ENCODE measurements around the gene TENM3.
A peak's percentile ranks its signal among the peaks of the same experiment; 100 is the strongest.

TENM3 gene

DNA sequence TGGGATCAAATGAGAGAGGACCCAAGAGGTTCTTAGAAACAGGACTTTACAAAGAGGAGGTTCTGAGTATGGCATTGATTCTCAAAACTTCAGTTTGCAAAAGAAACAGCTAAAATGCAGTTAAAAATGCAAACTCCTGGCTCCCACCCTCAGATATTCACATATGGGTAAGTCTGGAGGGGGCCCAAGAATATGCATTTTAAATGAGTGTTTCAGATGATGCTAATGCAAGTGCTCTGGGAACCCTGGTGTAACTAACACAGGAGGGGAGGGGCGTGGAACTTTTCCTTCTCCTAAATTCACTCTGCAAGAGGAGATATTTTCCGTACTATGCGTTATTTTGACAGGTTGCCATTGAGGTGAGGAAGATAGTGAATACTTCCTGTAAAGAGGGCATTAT is 168.2 kb downstream of the TENM3 start:
- Histone ChIP-seq H3K4me1 (ENCODE audit: control insufficient read depth, low read depth, low read length) (no peaks in the 10 kb centered on the region), H4K8ac (ENCODE audit: low read depth, low read length) (no peak overlapping the region), H3K4me2 (ENCODE audit: low read length) (no peak overlapping the region), H3K79me1 (ENCODE audit: low read length) (no peaks in the 10 kb centered on the region), H2BK15ac (replicated peaks; ENCODE audit: low read depth) (no peak overlapping the region), H2AK5ac (ENCODE audit: low read length) (no peak overlapping the region), H4K5ac (ENCODE audit: low read length) (no peak overlapping the region), H3K4me3 (ENCODE audit: low read length) (no peak overlapping the region), H3K4ac (ENCODE audit: low read depth, low read length) (no peak overlapping the region), H2BK5ac (ENCODE audit: low read length) (no peak overlapping the region), H2BK120ac (ENCODE audit: low read depth, low read length) (no peak overlapping the region), H3K9ac (ENCODE audit: low read length) (no peak overlapping the region), H3K79me2 (ENCODE audit: control insufficient read depth, insufficient read depth, low read length) (no peaks in the 10 kb centered on the region), H3K27me3 (ENCODE audit: insufficient read depth, low read length, poor library complexity) (no peaks in the 10 kb centered on the region), H3K18ac (ENCODE audit: low read length) (no peak overlapping the region), H3K56ac (ENCODE audit: low read length) (no peak overlapping the region), H3K36me3 (ENCODE audit: control insufficient read depth, insufficient read depth, low read length) (no peaks in the 10 kb centered on the region), H3K27ac (ENCODE audit: low read depth, low read length) (no peak overlapping the region), H3K23ac (ENCODE audit: low read length) (no peak overlapping the region)
- no CpG with 5 or more reads among the region's 3 CpGs for WGBS (ENCODE audit: extremely low coverage, insufficient coverage, low lambda C conversion rate)
- no peak for DNase-seq

DNA sequence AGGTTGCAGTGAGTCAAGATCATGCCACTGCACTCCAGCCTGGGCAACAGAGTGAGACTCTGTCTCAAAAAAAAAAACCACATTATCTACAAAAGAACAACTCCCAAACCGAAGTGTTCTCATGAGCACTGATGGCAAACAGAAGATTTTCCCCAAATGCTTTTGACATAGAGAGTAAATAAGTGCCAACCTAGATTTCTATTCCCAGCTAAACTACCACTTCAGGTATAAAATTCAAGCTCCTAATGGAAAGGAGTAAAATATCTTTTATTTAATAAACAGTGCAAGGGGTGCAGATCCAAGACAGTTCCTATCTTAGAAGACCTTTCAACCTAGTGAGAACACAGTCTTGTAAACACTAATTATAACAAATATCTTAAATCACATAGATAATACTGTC is 170.3 kb downstream of the TENM3 start:
- H3K27ac ChIP-seq (ENCODE audit: low read depth, low read length) = no peak overlapping the region
- peak; percentile 10 for DNase-seq
- H3K23ac ChIP-seq (ENCODE audit: low read length) = no peak overlapping the region
- H3K4me1 ChIP-seq (ENCODE audit: control insufficient read depth, low read depth, low read length) = no peaks in the 10 kb centered on the region
- H3K4me2 ChIP-seq (ENCODE audit: low read length) = no peak overlapping the region
- H3K27me3 ChIP-seq (ENCODE audit: insufficient read depth, low read length, poor library complexity) = no peaks in the 10 kb centered on the region
- no peak overlapping the region for H2BK15ac ChIP-seq (replicated peaks; ENCODE audit: low read depth)
- no peaks in the 10 kb centered on the region for H3K79me1 ChIP-seq (ENCODE audit: low read length)
- H3K9ac ChIP-seq (ENCODE audit: low read length) = no peak overlapping the region
- WGBS (ENCODE audit: extremely low coverage, insufficient coverage, low lambda C conversion rate) = no CpG with 5 or more reads among the region's 1 CpG
- no peak overlapping the region for H2AK5ac ChIP-seq (ENCODE audit: low read length)
- no peaks in the 10 kb centered on the region for H3K36me3 ChIP-seq (ENCODE audit: control insufficient read depth, insufficient read depth, low read length)
- no peak overlapping the region for H4K5ac ChIP-seq (ENCODE audit: low read length)
- no peak overlapping the region for H2BK5ac ChIP-seq (ENCODE audit: low read length)
- H2BK120ac ChIP-seq (ENCODE audit: low read depth, low read length) = no peak overlapping the region
- H3K4me3 ChIP-seq (ENCODE audit: low read length) = no peak overlapping the region
- no peak overlapping the region for H3K18ac ChIP-seq (ENCODE audit: low read length)
- no peak overlapping the region for H4K8ac ChIP-seq (ENCODE audit: low read depth, low read length)
- H3K4ac ChIP-seq (ENCODE audit: low read depth, low read length) = no peak overlapping the region
- H3K79me2 ChIP-seq (ENCODE audit: control insufficient read depth, insufficient read depth, low read length) = no peaks in the 10 kb centered on the region
- H3K56ac ChIP-seq (ENCODE audit: low read length) = no peak overlapping the region

DNA sequence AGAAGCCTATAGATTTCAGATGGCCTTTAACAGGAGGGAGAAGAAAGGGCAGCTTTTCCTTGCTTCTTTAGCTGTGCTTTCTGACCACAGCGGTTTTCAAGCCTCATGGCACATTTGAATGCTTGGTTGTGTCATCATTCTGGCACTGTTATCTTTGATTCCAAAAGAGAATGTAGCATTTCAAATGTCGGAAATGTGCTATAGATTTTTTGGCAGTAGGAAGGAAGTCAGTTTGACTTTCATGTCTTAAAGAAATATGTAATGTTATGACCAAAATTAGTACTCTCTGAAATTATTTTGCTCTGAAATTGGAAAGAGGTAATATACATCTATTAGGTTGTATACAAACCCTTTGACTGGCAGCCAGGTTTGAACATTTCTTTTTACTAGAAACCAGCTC is 171.9 kb downstream of the TENM3 start:
- Histone ChIP-seq H2BK5ac (ENCODE audit: low read length) (no peak overlapping the region), H2BK120ac (ENCODE audit: low read depth, low read length) (no peak overlapping the region), H3K4me3 (ENCODE audit: low read length) (no peak overlapping the region), H3K9ac (ENCODE audit: low read length) (no peak overlapping the region), H3K4me1 (ENCODE audit: control insufficient read depth, low read depth, low read length) (no peaks in the 10 kb centered on the region), H3K79me1 (ENCODE audit: low read length) (no peaks in the 10 kb centered on the region), H3K56ac (ENCODE audit: low read length) (no peak overlapping the region), H3K79me2 (ENCODE audit: control insufficient read depth, insufficient read depth, low read length) (no peaks in the 10 kb centered on the region), H3K27me3 (ENCODE audit: insufficient read depth, low read length, poor library complexity) (no peaks in the 10 kb centered on the region), H3K18ac (ENCODE audit: low read length) (no peak overlapping the region), H4K5ac (ENCODE audit: low read length) (no peak overlapping the region), H3K4ac (ENCODE audit: low read depth, low read length) (no peak overlapping the region), H3K23ac (ENCODE audit: low read length) (no peak overlapping the region), H3K4me2 (ENCODE audit: low read length) (no peak overlapping the region), H4K8ac (ENCODE audit: low read depth, low read length) (no peak overlapping the region), H2AK5ac (ENCODE audit: low read length) (no peak overlapping the region), H3K36me3 (ENCODE audit: control insufficient read depth, insufficient read depth, low read length) (no peaks in the 10 kb centered on the region), H2BK15ac (replicated peaks; ENCODE audit: low read depth) (no peak overlapping the region), H3K27ac (ENCODE audit: low read depth, low read length) (no peak overlapping the region)
- no peak for DNase-seq
- no CpG with 5 or more reads among the region's 2 CpGs for WGBS (ENCODE audit: extremely low coverage, insufficient coverage, low lambda C conversion rate)

DNA sequence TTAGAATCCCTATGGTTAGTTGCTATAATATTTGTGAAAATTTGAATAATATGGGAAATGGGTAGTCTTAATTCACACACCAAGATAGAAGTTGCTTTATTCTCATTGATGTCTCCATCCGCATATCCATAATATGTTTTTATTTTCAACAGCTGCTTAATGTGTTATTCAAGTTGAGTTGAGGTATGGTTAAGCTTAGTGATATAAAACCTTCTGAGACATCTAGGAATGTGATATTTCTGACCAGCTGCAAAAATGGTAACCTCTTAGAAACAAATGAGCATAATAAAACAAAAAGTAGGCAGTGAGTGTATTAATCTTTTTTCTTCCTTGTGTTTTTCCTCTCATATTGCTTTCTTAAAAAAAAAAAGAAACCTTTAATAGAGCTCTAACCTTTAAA is 172.9 kb downstream of the TENM3 start:
- H3K4me1 ChIP-seq (ENCODE audit: control insufficient read depth, low read depth, low read length) = no peaks in the 10 kb centered on the region
- H4K8ac ChIP-seq (ENCODE audit: low read depth, low read length) = no peak overlapping the region
- H3K36me3 ChIP-seq (ENCODE audit: control insufficient read depth, insufficient read depth, low read length) = no peaks in the 10 kb centered on the region
- H2BK120ac ChIP-seq (ENCODE audit: low read depth, low read length) = no peak overlapping the region
- H2AK5ac ChIP-seq (ENCODE audit: low read length) = no peak overlapping the region
- H2BK5ac ChIP-seq (ENCODE audit: low read length) = no peak overlapping the region
- no peak overlapping the region for H2BK15ac ChIP-seq (replicated peaks; ENCODE audit: low read depth)
- H3K4me3 ChIP-seq (ENCODE audit: low read length) = no peak overlapping the region
- no peak overlapping the region for H3K27ac ChIP-seq (ENCODE audit: low read depth, low read length)
- no peak overlapping the region for H3K4me2 ChIP-seq (ENCODE audit: low read length)
- H3K27me3 ChIP-seq (ENCODE audit: insufficient read depth, low read length, poor library complexity) = no peaks in the 10 kb centered on the region
- no peaks in the 10 kb centered on the region for H3K79me2 ChIP-seq (ENCODE audit: control insufficient read depth, insufficient read depth, low read length)
- no peak overlapping the region for H4K5ac ChIP-seq (ENCODE audit: low read length)
- no CpG with 5 or more reads among the region's 1 CpG for WGBS (ENCODE audit: extremely low coverage, insufficient coverage, low lambda C conversion rate)
- H3K79me1 ChIP-seq (ENCODE audit: low read length) = no peaks in the 10 kb centered on the region
- no peak overlapping the region for H3K4ac ChIP-seq (ENCODE audit: low read depth, low read length)
- no peak for DNase-seq
- no peak overlapping the region for H3K9ac ChIP-seq (ENCODE audit: low read length)
- H3K23ac ChIP-seq (ENCODE audit: low read length) = no peak overlapping the region
- no peak overlapping the region for H3K56ac ChIP-seq (ENCODE audit: low read length)
- H3K18ac ChIP-seq (ENCODE audit: low read length) = no peak overlapping the region

DNA sequence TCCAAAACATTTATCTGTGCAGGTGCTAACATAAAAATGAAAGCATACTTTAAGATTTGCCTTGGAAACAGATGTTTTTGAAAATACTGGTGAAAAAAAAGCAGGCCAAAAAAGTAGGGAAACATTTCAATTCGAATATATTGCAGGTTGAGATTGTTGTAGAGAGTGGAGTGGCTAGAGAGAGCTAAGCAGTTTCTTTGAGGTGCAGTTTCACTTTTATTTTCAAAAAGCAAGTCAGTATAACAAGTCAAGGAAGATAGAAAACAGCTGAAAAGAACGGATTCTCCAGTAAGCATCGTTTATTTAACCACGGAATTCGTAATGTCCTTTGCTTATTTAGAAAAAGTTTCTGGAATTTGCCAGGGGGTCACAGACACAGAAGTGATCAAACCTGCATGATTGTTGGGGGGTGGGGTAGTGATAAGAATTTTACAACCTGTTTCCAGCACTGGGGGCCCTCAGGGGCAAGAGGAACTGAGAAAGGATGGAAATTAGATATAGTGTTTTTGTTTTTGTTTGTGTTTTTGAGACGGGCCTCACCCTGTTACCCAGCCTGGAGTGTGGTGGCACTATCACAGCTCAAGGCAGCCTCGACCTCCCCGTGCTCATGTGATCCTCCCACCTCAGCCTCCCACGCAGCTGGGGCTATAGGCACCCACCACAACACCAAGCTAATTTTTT is 175.0 kb downstream of the TENM3 start:
- WGBS (ENCODE audit: extremely low coverage, insufficient coverage, low lambda C conversion rate) = no CpG with 5 or more reads among the region's 9 CpGs

GRCh38 chr4:182420189-182420588 is 177.0 kb downstream of the TENM3 start:
- Histone ChIP-seq H3K56ac (ENCODE audit: low read length) (no peak overlapping the region), H3K27me3 (ENCODE audit: insufficient read depth, low read length, poor library complexity) (no peaks in the 10 kb centered on the region), H3K36me3 (ENCODE audit: control insufficient read depth, insufficient read depth, low read length) (no peaks in the 10 kb centered on the region), H2BK120ac (ENCODE audit: low read depth, low read length) (no peak overlapping the region), H3K18ac (ENCODE audit: low read length) (no peak overlapping the region), H3K4me2 (ENCODE audit: low read length) (no peak overlapping the region), H2BK15ac (replicated peaks; ENCODE audit: low read depth) (no peak overlapping the region), H3K4ac (ENCODE audit: low read depth, low read length) (no peak overlapping the region), H3K4me3 (ENCODE audit: low read length) (no peak overlapping the region), H3K79me1 (ENCODE audit: low read length) (no peaks in the 10 kb centered on the region), H4K8ac (ENCODE audit: low read depth, low read length) (no peak overlapping the region), H2AK5ac (ENCODE audit: low read length) (no peak overlapping the region), H2BK5ac (ENCODE audit: low read length) (no peak overlapping the region), H3K23ac (ENCODE audit: low read length) (no peak overlapping the region), H3K27ac (ENCODE audit: low read depth, low read length) (no peak overlapping the region), H3K4me1 (ENCODE audit: control insufficient read depth, low read depth, low read length) (no peaks in the 10 kb centered on the region), H4K5ac (ENCODE audit: low read length) (no peak overlapping the region), H3K9ac (ENCODE audit: low read length) (no peak overlapping the region), H3K79me2 (ENCODE audit: control insufficient read depth, insufficient read depth, low read length) (no peaks in the 10 kb centered on the region)
- DNase-seq = no peak
- WGBS (ENCODE audit: extremely low coverage, insufficient coverage, low lambda C conversion rate) = no CpG with 5 or more reads among the region's 7 CpGs

More for the DNA sequence above, 175.0 kb downstream of the TENM3 start:
- Histone ChIP-seq H3K27ac (ENCODE audit: low read depth, low read length) (no peak overlapping the region), H3K4me1 (ENCODE audit: control insufficient read depth, low read depth, low read length) (no peaks in the 10 kb centered on the region), H3K4me2 (ENCODE audit: low read length) (no peak overlapping the region), H2BK5ac (ENCODE audit: low read length) (no peak overlapping the region), H3K56ac (ENCODE audit: low read length) (no peak overlapping the region), H3K27me3 (ENCODE audit: insufficient read depth, low read length, poor library complexity) (no peaks in the 10 kb centered on the region), H4K5ac (ENCODE audit: low read length) (no peak overlapping the region), H3K79me2 (ENCODE audit: control insufficient read depth, insufficient read depth, low read length) (no peaks in the 10 kb centered on the region), H3K4ac (ENCODE audit: low read depth, low read length) (no peak overlapping the region), H4K8ac (ENCODE audit: low read depth, low read length) (no peak overlapping the region), H3K9ac (ENCODE audit: low read length) (no peak overlapping the region), H2BK120ac (ENCODE audit: low read depth, low read length) (no peak overlapping the region), H3K4me3 (ENCODE audit: low read length) (no peak overlapping the region), H3K23ac (ENCODE audit: low read length) (no peak overlapping the region), H3K36me3 (ENCODE audit: control insufficient read depth, insufficient read depth, low read length) (no peaks in the 10 kb centered on the region), H2BK15ac (replicated peaks; ENCODE audit: low read depth) (no peak overlapping the region), H2AK5ac (ENCODE audit: low read length) (no peak overlapping the region), H3K18ac (ENCODE audit: low read length) (no peak overlapping the region), H3K79me1 (ENCODE audit: low read length) (no peaks in the 10 kb centered on the region)
- no peak for DNase-seq

All from mesendoderm (in vitro differentiated cells).